IMR-90 (cell line): Measurements from ENCODE around the gene CPLX1.

ENCODE experiments used
- BHLHE40 ChIP-seq: fragments of 150-350 bp; IDR thresholded peaks from 2 replicates; pipeline ENCODE4 v1.6.1; 2016; ENCODE audit warnings: mild to moderate bottlenecking, low read depth, low read length
- CTCF ChIP-seq: conservative IDR thresholded peaks from 2 replicates; pipeline ENCODE4 v1.5.1; 2012; ENCODE audit warnings: mild to moderate bottlenecking, low read depth, low read length, improper control_type of control experiment
- MAZ ChIP-seq: IDR thresholded peaks from 2 replicates; pipeline ENCODE4 v1.6.1; 2012; ENCODE audit warnings: low read depth, mild to moderate bottlenecking, low read length, improper control_type of control experiment, moderate library complexity, borderline replicate concordance
- POLR2A ChIP-seq: IDR thresholded peaks from 2 replicates; pipeline ENCODE4 v1.6.1; 2012; ENCODE audit warnings: mild to moderate bottlenecking, low read depth, low read length

- no peak for TF ChIP-seq POLR2A
- TF ChIP-seq BHLHE40: no peak
- no peak for TF ChIP-seq MAZ
- no peak for TF ChIP-seq CTCF
Observed at GRCh38 chr4:740656-741282, 85.2 kb downstream of the CPLX1 start.
